Epithelial cell of esophagus (primary cell): ENCODE results near the gene SIGLEC9.

Source experiments
- DNase-seq: peaks from one replicate; pipeline ENCODE4 v3.0.0; 2010; ENCODE audit warnings: low read depth
- H3K4me3 ChIP-seq: 2 replicates; pipeline ENCODE4 v1.5.1; 2011; ENCODE audit warnings: mild to moderate bottlenecking, low read length, control low read depth
- CTCF ChIP-seq: IDR thresholded peaks from 2 replicates; pipeline ENCODE4 v1.5.1; 2011; ENCODE audit warnings: low read depth, mild to moderate bottlenecking, low read length, control low read depth, inconsistent platforms; ENCODE audit not compliant: insufficient read depth; ENCODE audit errors: missing control alignments

Gene SIGLEC9

GRCh38 chr19:51097166-51097738 lies 27.5 kb upstream of the SIGLEC9 start:
- peak; percentile 90 for DNase-seq
- H3K4me3 ChIP-seq = no peak overlapping the region
- peak; percentile 73 for TF ChIP-seq CTCF

- no peak overlapping the region for H3K4me3 ChIP-seq
- TF ChIP-seq CTCF = no peak
- DNase-seq = no peak
Observed at GRCh38 chr19:51097796-51098195, 26.9 kb upstream of the SIGLEC9 start.

- TF ChIP-seq CTCF = no peak
- H3K4me3 ChIP-seq = no peak overlapping the region
- DNase-seq = no peak
Observed at GRCh38 chr19:51098365-51099046, 26.2 kb upstream of the SIGLEC9 start.

GRCh38 chr19:51099047-51099382 lies 25.7 kb upstream of the SIGLEC9 start:
- H3K4me3 ChIP-seq = no peak overlapping the region
- TF ChIP-seq CTCF = no peak

GRCh38 chr19:51100601-51101000 lies 24.1 kb upstream of the SIGLEC9 start:
- H3K4me3 ChIP-seq = no peak overlapping the region
- no peak for DNase-seq
- TF ChIP-seq CTCF = no peak

More at GRCh38 chr19:51099047-51099382, 25.7 kb upstream of the SIGLEC9 start:
- DNase-seq = no peak

GRCh38 chr19:51101171-51101865 lies 23.4 kb upstream of the SIGLEC9 start:
- no peak overlapping the region for H3K4me3 ChIP-seq
- TF ChIP-seq CTCF = no peak
- DNase-seq = no peak
